GM12878 (cell line): ENCODE measurements around the gene SORCS2. TPM values are rescaled to one million over a fixed set of nuclear protein-coding genes. Genes with fewer than 3 reads are reported as not detected.

ENCODE experiments used
- ATAC-seq: fragments of 200-7000 bp; cut with Tn5 transposase; 3 replicates; pipeline ENCODE4 v1.9.1; 2020; ENCODE audit warnings: mild to moderate bottlenecking, moderate library complexity
- BruUV-seq: library from RNA; stranded (reverse); fragments of 400-500 nt; replicated peaks from 2 replicates; lab custom pipeline; 2021; lab: Mats Ljungman, UMichigan
- CTCF ChIA-PET: fragments of 300-600 bp; sonication (Branson Sonifier 250); formaldehyde crosslinking; extraction: SDS; loops from one replicate; lab custom pipeline; 2021; ENCODE audit warnings: inconsistent platforms; lab: Yijun Ruan, JAX
- POLR2A ChIA-PET: fragments of 350-600 bp; formaldehyde crosslinking; extraction: SDS; loops from one replicate; lab custom pipeline; 2021; ENCODE audit warnings: inconsistent platforms; lab: Charles Lee
- RAD21 ChIA-PET: fragments of 300-600 bp; sonication (Branson Sonifier 250); formaldehyde crosslinking; loops from one replicate; lab custom pipeline; 2023; ENCODE audit warnings: antibody characterized with exemption; ENCODE audit not compliant: unreplicated experiment; lab: Charles Lee
- SMC1A ChIA-PET: fragments of 300-600 bp; sonication (Branson Sonifier 250); formaldehyde crosslinking; loops from one replicate; lab custom pipeline; 2023; ENCODE audit not compliant: unreplicated experiment, uncharacterized antibody; lab: Charles Lee
- DNase-seq: peaks from one replicate; pipeline ENCODE4 v3.0.0-alpha.2; 2011; ENCODE audit warnings: low read depth, low spot score
- FAIRE-seq: peaks from 3 replicates; lab custom pipeline; 2011; peaks lifted over from hg19 to GRCh38; lab: Jason Lieb, UNC
- H2AFZ ChIP-seq: 2 replicates; pipeline ENCODE4 v1.6.0; 2011; ENCODE audit warnings: low read depth, low read length, control low read depth; ENCODE audit not compliant: control insufficient read depth
- H3K27ac ChIP-seq: 2 replicates; pipeline ENCODE4 v1.5.1; 2011; ENCODE audit warnings: control low read depth; ENCODE audit not compliant: control insufficient read depth, insufficient read depth
- H3K27me3 ChIP-seq, 2 experiments: replicated peaks in 1 of 2; 2 replicates each; pipeline versions ENCODE4 v1.6.0 to v1.6.1; 2011; ENCODE audit warnings: low read length in 1 of 2; ENCODE audit not compliant: control insufficient read depth in 2 of 2, insufficient read depth in 2 of 2
- H3K36me3 ChIP-seq, 2 experiments: 2 replicates each; pipeline ENCODE4 v1.5.1; 2011; ENCODE audit warnings: low read length in 1 of 2; ENCODE audit not compliant: control insufficient read depth in 2 of 2, insufficient read depth in 2 of 2
- H3K4me1 ChIP-seq: 2 replicates; pipeline ENCODE4 v1.6.1; 2011; ENCODE audit warnings: mild to moderate bottlenecking, low read length, moderate library complexity, mixed read lengths; ENCODE audit not compliant: control insufficient read depth, insufficient read depth
- H3K4me2 ChIP-seq: 2 replicates; pipeline ENCODE4 v1.6.0; 2011; ENCODE audit warnings: control low read depth; ENCODE audit not compliant: control insufficient read depth, insufficient read depth
- H3K4me3 ChIP-seq: fragments of 200-600 bp; sonication (generic); 2 replicates; pipeline ENCODE4 v1.5.1; 2016
- H3K79me2 ChIP-seq: 2 replicates; pipeline ENCODE4 v1.6.0; 2011; ENCODE audit warnings: low read length; ENCODE audit not compliant: control insufficient read depth, insufficient read depth
- H3K9ac ChIP-seq: 2 replicates; pipeline ENCODE4 v1.8.0; 2011; ENCODE audit warnings: low read length, control low read depth, mixed read lengths; ENCODE audit not compliant: control insufficient read depth, insufficient read depth
- H3K9me3 ChIP-seq: replicated peaks from 3 replicates; pipeline ENCODE4 v1.5.1; 2011; ENCODE audit warnings: mild to moderate bottlenecking, low read length; ENCODE audit not compliant: control insufficient read depth, insufficient read depth
- H4K20me1 ChIP-seq: 2 replicates; pipeline ENCODE4 v1.6.0; 2011; ENCODE audit not compliant: control insufficient read depth, insufficient read depth
- BCL11A ChIP-seq: IDR thresholded peaks from 2 replicates; pipeline ENCODE4 v1.6.1; 2011; ENCODE audit warnings: low read depth, low read length
- CHD2 ChIP-seq: IDR thresholded peaks from 2 replicates; pipeline ENCODE4 v1.6.1; 2011; ENCODE audit warnings: low read depth, low read length, improper control_type of control experiment, borderline replicate concordance
- ESRRA ChIP-seq: IDR thresholded peaks from 2 replicates; pipeline ENCODE4 v1.6.1; 2012; ENCODE audit warnings: mild to moderate bottlenecking, low read length, improper control_type of control experiment
- POLR2AphosphoS2 ChIP-seq: IDR thresholded peaks from 2 replicates; pipeline ENCODE4 v1.6.1; 2011; ENCODE audit warnings: low read depth, mild to moderate bottlenecking, low read length, improper control_type of control experiment, moderate library complexity
- RAD21 ChIP-seq: IDR thresholded peaks from 2 replicates; pipeline ENCODE4 v1.6.1; 2011; ENCODE audit warnings: mild to moderate bottlenecking, low read depth, low read length, moderate library complexity; ENCODE audit not compliant: insufficient read depth
- SRF ChIP-seq, 2 experiments: IDR thresholded peaks; 2 replicates each; pipeline ENCODE4 v1.6.1; 2011; ENCODE audit warnings: low read depth in 2 of 2, low read length in 2 of 2, mild to moderate bottlenecking in 1 of 2, moderate library complexity in 1 of 2
- ZNF384 ChIP-seq: IDR thresholded peaks from 2 replicates; pipeline ENCODE4 v1.6.1; 2012; ENCODE audit warnings: low read depth, mild to moderate bottlenecking, low read length, improper control_type of control experiment, borderline replicate concordance
- ZNF622 ChIP-seq: fragments of 450-650 bp; IDR thresholded peaks from 2 replicates; pipeline ENCODE4 v1.6.1; 2017; ENCODE audit warnings: mild to moderate bottlenecking, inconsistent platforms
- WGBS: methylation state at CpG from one replicate; pipeline ENCODE4 v1.1.6; 2016; ENCODE audit warnings: low lambda C conversion rate; ENCODE audit not compliant: insufficient replicate concordance, insufficient coverage; ENCODE audit errors: missing lambda C conversion rate; 5-methylcytosine and 5-hydroxymethylcytosine counted together
- in situ Hi-C: fragments of 300-500 bp; cut with MboI; formaldehyde crosslinking; loops from 9 replicates; pipeline ENCODE4 v1.14.3; 2018; ENCODE audit warnings: mixed read lengths
- intact Hi-C: fragments of 100-400 bp; cut with micrococcal nuclease; formaldehyde crosslinking; loops from one replicate; pipeline ENCODE4 v1.14.2; 2022; ENCODE audit not compliant: unreplicated experiment
- polyA plus RNA-seq, 11 experiments: library from polyadenylated mRNA; depleted of rRNA in 4 of 11; unstranded in 6 of 11; stranded (reverse) in 5 of 11; fragments of >200 nt; fragmentation: Nextera tagmentation in 4 of 11; fragmentation: Illumina TruSeq in 1 of 11; extraction: Ambion mirVana in 4 of 11; extraction: Trizol in 1 of 11; gene quantifications; 1 replicate in 1 of 11; 2 replicates in 10 of 11; pipeline versions ENCODE4 v1.2.1 to v1.2.3, GENCODE V29; 2011 to 2016; ENCODE audit warnings: inconsistent platforms in 2 of 11, missing spikeins in 2 of 11, low read depth in 1 of 11
- total RNA-seq, 4 experiments: library from RNA; depleted of rRNA in 3 of 4; stranded (reverse); fragments of >200 nt in 3 of 4; fragmentation: Illumina TruSeq in 1 of 4; extraction: Trizol in 1 of 4; gene quantifications; 2 replicates each; pipeline versions ENCODE4 v1.2.1 to v1.2.3, GENCODE V29; 2013 to 2021
- TF ChIP-seq, protein P1 (sequence below): IDR thresholded peaks from 2 replicates; pipeline ENCODE4 v1.6.1; 2011; ENCODE audit warnings: low read depth, mild to moderate bottlenecking, low read length, moderate library complexity, borderline replicate concordance; ENCODE audit errors: extremely low read depth
- TF ChIP-seq, protein P2 (sequence below): fragments of 450-650 bp; IDR thresholded peaks from 2 replicates; pipeline ENCODE4 v1.6.1; 2017; ENCODE audit warnings: borderline replicate concordance
- TF ChIP-seq, protein P3 (sequence below): IDR thresholded peaks from 2 replicates; pipeline ENCODE4 v1.6.1; 2011; ENCODE audit warnings: borderline replicate concordance, low read depth, mild to moderate bottlenecking, moderate library complexity, low read length; ENCODE audit not compliant: insufficient read depth, poor library complexity, severe bottlenecking
- TF ChIP-seq, protein P4 (sequence below): IDR thresholded peaks from 2 replicates; pipeline ENCODE4 v1.6.1; 2012; ENCODE audit warnings: low read depth, low read length, improper control_type of control experiment

SORCS2 gene
- total and polyA plus RNA-seq, 10 of the 15 experiments (the other 5 are each of a cell fraction or from before 2014, with no cell fraction given), result 0.01 to 0.15 (median 0.05) TPM; not detected in 5

DNA sequence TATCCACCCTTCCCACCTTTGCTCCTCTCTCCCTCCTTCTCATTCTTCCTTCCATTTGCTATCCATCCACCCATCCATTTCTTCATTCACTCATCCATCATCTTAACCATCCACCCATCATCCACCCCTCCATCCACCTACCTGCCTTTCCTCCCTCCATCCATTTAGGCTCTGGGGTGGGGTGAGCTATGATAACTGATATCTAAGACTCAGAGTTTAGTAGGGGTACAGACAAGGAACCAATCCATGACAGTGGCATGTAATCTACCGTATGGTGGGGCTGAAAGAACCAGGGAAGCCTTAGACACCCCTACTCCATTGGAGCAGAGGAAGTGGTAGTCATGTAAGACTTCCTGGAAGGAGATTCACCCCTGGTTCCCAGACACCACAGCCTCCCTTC, 219.2 kb downstream of the SORCS2 start:
- FAIRE-seq (no peak), ATAC-seq (no peak), DNase-seq (no peak)
- H4K20me1 ChIP-seq, result no peaks in the 10 kb centered on the region
- H3K36me3 ChIP-seq, result no peaks in the 10 kb centered on the region
- H3K9me3 ChIP-seq, result no peaks in the 10 kb centered on the region; the same call in 2 of the 3 replicates
- ChIA-PET POLR2A (no interaction called here), CTCF (no interaction called here), RAD21 (no interaction called here), SMC1A (no interaction called here)
- no peak overlapping the region for H3K27ac ChIP-seq
- in situ Hi-C loops, result no loop called here
- H3K4me1 ChIP-seq, result no peaks in the 10 kb centered on the region
- H3K4me3 ChIP-seq, result no peak overlapping the region
- intact Hi-C loops, result no loop called here
- H3K27me3 ChIP-seq, result no peaks in the 10 kb centered on the region; a peak in 1 of 4 replicates
- no peak overlapping the region for H2AFZ ChIP-seq
- no CpG with 5 or more reads among the region's 1 CpG for WGBS
- H3K79me2 ChIP-seq, result no peaks in the 10 kb centered on the region
- H3K4me2 ChIP-seq, result no peak overlapping the region
- no TSS peak for BruUV-seq
- no peak for TF ChIP-seq RAD21
- no peak for TF ChIP-seq POLR2AphosphoS2
- TF ChIP-seq CHD2, result no peak
- no peak for TF ChIP-seq ZNF384
- TF ChIP-seq, protein P1, sequence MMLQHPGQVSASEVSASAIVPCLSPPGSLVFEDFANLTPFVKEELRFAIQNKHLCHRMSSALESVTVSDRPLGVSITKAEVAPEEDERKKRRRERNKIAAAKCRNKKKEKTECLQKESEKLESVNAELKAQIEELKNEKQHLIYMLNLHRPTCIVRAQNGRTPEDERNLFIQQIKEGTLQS, result no peak
- H3K9ac ChIP-seq, result no peak overlapping the region

DNA sequence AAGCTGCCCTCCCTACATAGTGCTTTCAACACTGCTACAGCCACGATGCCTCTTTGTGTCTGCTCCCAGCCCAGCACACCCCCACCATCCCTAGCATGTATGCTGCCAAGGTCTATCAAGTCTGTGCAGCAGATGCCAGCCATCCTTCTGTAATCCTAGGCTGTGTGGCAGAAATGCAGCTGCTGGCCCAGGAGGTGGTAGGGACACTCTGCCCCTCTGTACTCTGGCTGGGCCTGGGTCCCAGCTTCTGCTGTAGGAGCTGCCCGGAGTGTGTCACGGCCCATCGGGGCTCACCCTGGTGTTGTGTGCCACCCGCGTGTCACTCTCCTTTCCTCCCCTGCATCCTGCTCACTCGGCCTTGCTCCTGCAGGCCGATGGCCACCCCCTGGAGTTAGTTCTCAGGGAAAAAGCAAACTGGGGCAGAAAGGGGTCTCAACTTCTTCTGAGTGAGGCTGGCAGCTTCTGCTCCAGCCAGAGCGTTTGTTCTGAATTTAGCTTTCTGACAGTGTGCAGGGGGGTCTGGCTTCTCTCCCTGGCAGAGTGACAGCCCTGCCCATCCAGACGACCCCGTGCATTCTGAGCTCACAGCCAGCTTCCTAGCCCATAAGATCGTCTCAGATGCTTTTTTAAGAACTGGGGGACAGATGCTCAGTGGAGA, 219.7 kb downstream of the SORCS2 start:
- intact Hi-C loops, result no loop called here
- H3K27me3 ChIP-seq, result no peaks in the 10 kb centered on the region; a peak in 1 of 4 replicates
- RAD21 ChIA-PET, result no interaction called here
- WGBS, result 38% methylated on average over 12 of the region's 12 CpGs
- no peak for FAIRE-seq
- in situ Hi-C loops, result no loop called here
- TF ChIP-seq, protein P2, sequence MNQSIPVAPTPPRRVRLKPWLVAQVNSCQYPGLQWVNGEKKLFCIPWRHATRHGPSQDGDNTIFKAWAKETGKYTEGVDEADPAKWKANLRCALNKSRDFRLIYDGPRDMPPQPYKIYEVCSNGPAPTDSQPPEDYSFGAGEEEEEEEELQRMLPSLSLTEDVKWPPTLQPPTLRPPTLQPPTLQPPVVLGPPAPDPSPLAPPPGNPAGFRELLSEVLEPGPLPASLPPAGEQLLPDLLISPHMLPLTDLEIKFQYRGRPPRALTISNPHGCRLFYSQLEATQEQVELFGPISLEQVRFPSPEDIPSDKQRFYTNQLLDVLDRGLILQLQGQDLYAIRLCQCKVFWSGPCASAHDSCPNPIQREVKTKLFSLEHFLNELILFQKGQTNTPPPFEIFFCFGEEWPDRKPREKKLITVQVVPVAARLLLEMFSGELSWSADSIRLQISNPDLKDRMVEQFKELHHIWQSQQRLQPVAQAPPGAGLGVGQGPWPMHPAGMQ, result no peak
- TF ChIP-seq, protein P3, sequence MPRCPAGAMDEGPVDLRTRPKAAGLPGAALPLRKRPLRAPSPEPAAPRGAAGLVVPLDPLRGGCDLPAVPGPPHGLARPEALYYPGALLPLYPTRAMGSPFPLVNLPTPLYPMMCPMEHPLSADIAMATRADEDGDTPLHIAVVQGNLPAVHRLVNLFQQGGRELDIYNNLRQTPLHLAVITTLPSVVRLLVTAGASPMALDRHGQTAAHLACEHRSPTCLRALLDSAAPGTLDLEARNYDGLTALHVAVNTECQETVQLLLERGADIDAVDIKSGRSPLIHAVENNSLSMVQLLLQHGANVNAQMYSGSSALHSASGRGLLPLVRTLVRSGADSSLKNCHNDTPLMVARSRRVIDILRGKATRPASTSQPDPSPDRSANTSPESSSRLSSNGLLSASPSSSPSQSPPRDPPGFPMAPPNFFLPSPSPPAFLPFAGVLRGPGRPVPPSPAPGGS, result no peak
- TF ChIP-seq ZNF622 (no peak), SRF (IDR thresholded peaks at IDR 0.05; ENCODE audit: low read depth in 2 of 2, low read length in 2 of 2) (no peak), POLR2AphosphoS2 (no peak), ESRRA (no peak), BCL11A (no peak)
- TF ChIP-seq, protein P4, sequence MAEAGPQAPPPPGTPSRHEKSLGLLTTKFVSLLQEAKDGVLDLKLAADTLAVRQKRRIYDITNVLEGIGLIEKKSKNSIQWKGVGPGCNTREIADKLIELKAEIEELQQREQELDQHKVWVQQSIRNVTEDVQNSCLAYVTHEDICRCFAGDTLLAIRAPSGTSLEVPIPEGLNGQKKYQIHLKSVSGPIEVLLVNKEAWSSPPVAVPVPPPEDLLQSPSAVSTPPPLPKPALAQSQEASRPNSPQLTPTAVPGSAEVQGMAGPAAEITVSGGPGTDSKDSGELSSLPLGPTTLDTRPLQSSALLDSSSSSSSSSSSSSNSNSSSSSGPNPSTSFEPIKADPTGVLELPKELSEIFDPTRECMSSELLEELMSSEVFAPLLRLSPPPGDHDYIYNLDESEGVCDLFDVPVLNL, result no peak
- TF ChIP-seq, all 136 proteins: peak for 0
- H3K4me1 ChIP-seq, result no peaks in the 10 kb centered on the region
- no peak overlapping the region for H2AFZ ChIP-seq
- H3K27ac ChIP-seq, result no peak overlapping the region
- BruUV-seq, result no TSS peak
- CTCF ChIA-PET, result no interaction called here
- DNase-seq (no peak), ATAC-seq (no peak)
- no peak overlapping the region for H3K9ac ChIP-seq
- H3K4me2 ChIP-seq, result no peak overlapping the region
- SMC1A ChIA-PET, result no interaction called here
- no peaks in the 10 kb centered on the region for H3K79me2 ChIP-seq
- no peaks in the 10 kb centered on the region; the same call in 2 of the 3 replicates for H3K9me3 ChIP-seq
- POLR2A ChIA-PET, result no interaction called here
- no peaks in the 10 kb centered on the region for H3K36me3 ChIP-seq
- H4K20me1 ChIP-seq, result no peaks in the 10 kb centered on the region
- no peak overlapping the region for H3K4me3 ChIP-seq
